ENCODE results near the gene KRTAP5-1. TPM values are rescaled to one million over a fixed set of nuclear protein-coding genes. Genes with fewer than 3 reads are reported as not detected.

KRTAP5-1 gene
- total RNA-seq, 1 experiment from 2014 or later, result not detected

GRCh38 chr11:1573077-1573902 is 11.8 kb downstream of the KRTAP5-1 start:
- BruUV-seq (replicated peaks), result TSS peak; percentile 33

GRCh38 chr11:1572197-1573076 is 12.6 kb downstream of the KRTAP5-1 start, which contains the start of gene DUSP8:
DUSP8 (minus strand) TSS chr11:1572271; CDS start chr11:1565826, 6,445 bp downstream.
- H3F3A ChIP-seq (ENCODE audit: low read length, unreplicated experiment), result no peaks in the 10 kb centered on the region
- ATAC-seq, result peak; percentile 23
- CTCF ChIA-PET, result interaction anchor here (0.7 to 2.7 kb wide), 3 partner anchors 23 to 26 kb away, joined by 4 to 58 read pairs (median 5); no protein-coding TSS in a partner anchor
- TF ChIP-seq EZH2phosphoT487 (IDR thresholded peaks at IDR 0.05; ENCODE audit: borderline replicate concordance, low read length) (no peak), EZH2 (IDR thresholded peaks at IDR 0.05; ENCODE audit: low read length, unreplicated experiment) (no peak)
- TF ChIP-seq, protein P1, sequence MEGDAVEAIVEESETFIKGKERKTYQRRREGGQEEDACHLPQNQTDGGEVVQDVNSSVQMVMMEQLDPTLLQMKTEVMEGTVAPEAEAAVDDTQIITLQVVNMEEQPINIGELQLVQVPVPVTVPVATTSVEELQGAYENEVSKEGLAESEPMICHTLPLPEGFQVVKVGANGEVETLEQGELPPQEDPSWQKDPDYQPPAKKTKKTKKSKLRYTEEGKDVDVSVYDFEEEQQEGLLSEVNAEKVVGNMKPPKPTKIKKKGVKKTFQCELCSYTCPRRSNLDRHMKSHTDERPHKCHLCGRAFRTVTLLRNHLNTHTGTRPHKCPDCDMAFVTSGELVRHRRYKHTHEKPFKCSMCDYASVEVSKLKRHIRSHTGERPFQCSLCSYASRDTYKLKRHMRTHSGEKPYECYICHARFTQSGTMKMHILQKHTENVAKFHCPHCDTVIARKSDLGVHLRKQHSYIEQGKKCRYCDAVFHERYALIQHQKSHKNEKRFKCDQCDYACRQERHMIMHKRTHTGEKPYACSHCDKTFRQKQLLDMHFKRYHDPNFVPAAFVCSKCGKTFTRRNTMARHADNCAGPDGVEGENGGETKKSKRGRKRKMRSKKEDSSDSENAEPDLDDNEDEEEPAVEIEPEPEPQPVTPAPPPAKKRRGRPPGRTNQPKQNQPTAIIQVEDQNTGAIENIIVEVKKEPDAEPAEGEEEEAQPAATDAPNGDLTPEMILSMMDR (conservative IDR thresholded peaks at IDR 0.05; ENCODE audit: low read depth, low read length), result no peak
- peak within 1 kb of the TSS; percentile 94 for H3K4me2 ChIP-seq (ENCODE audit: low read length)
- H2AFZ ChIP-seq (ENCODE audit: low read length), result peak within 1 kb of the TSS; percentile 30; the same call in 1 of the 2 replicates
- POLR2A ChIA-PET (ENCODE audit: unreplicated experiment), result no interaction called here
- peak within 1 kb of the TSS; percentile 67 for H3K4me3 ChIP-seq (ENCODE audit: low read length)
- H4K20me1 ChIP-seq (ENCODE audit: low read length), result no peaks in the 10 kb centered on the region
- peak; percentile 70 for DNase-seq
- H3K4me1 ChIP-seq (ENCODE audit: insufficient read depth, low read length), result peaks cover 8% of the 10 kb centered on the region
- no peaks in the 10 kb centered on the region for H3K79me2 ChIP-seq (ENCODE audit: low read length)
- no peak within 1 kb of the TSS for H3K27ac ChIP-seq (ENCODE audit: low read length)
- no peaks in the 10 kb centered on the region for H3K9me3 ChIP-seq (ENCODE audit: low read length)
- H3K9me2 ChIP-seq (replicated peaks; ENCODE audit: low read length), result no peaks in the 10 kb centered on the region
- BruUV-seq (replicated peaks), result no TSS peak
- peaks cover 16% of the 10 kb centered on the region for H3K27me3 ChIP-seq (ENCODE audit: low read length)
- H3K9ac ChIP-seq (ENCODE audit: low read length), result 0 out of 2 replicates have a peak within 1 kb of the TSS, but pooled peaks have one; percentile 10
- intact Hi-C loops (cut with micrococcal nuclease), result no loop called here
- no peaks in the 10 kb centered on the region for H3K36me3 ChIP-seq (ENCODE audit: low read depth, low read length)

More at GRCh38 chr11:1573077-1573902, 11.8 kb downstream of the KRTAP5-1 start:
- H3K27me3 ChIP-seq (ENCODE audit: low read length), result peaks cover 16% of the 10 kb centered on the region
- peak overlapping the region; percentile 94 for H3K4me2 ChIP-seq (ENCODE audit: low read length)
- TF ChIP-seq, protein P1 (conservative IDR thresholded peaks at IDR 0.05; ENCODE audit: low read depth, low read length), result no peak
- no peak for TF ChIP-seq EZH2 (IDR thresholded peaks at IDR 0.05; ENCODE audit: low read length, unreplicated experiment)
- TF ChIP-seq EZH2phosphoT487 (IDR thresholded peaks at IDR 0.05; ENCODE audit: borderline replicate concordance, low read length), result no peak
- H3K9me3 ChIP-seq (ENCODE audit: low read length), result no peaks in the 10 kb centered on the region
- ChIA-PET CTCF (interaction anchor here (0.7 to 2.7 kb wide), 5 partner anchors 15 to 27 kb away, joined by 4 to 58 read pairs (median 5); no protein-coding TSS in a partner anchor), POLR2A (ENCODE audit: unreplicated experiment) (interaction anchor here (0.6 kb wide), 1 partner anchor 9 kb away, joined by 25 read pairs; no protein-coding TSS in a partner anchor)
- H3K4me1 ChIP-seq (ENCODE audit: insufficient read depth, low read length), result peaks cover 8% of the 10 kb centered on the region
- no peaks in the 10 kb centered on the region for H3K9me2 ChIP-seq (replicated peaks; ENCODE audit: low read length)
- no peak overlapping the region for H3K9ac ChIP-seq (ENCODE audit: low read length)
- intact Hi-C loops (cut with micrococcal nuclease), result no loop called here
- H2AFZ ChIP-seq (ENCODE audit: low read length), result peak overlapping the region; percentile 80
- H3F3A ChIP-seq (ENCODE audit: low read length, unreplicated experiment), result no peaks in the 10 kb centered on the region
- H4K20me1 ChIP-seq (ENCODE audit: low read length), result no peaks in the 10 kb centered on the region
- DNase-seq (no peak), ATAC-seq (peak; percentile 40)
- no peak overlapping the region for H3K27ac ChIP-seq (ENCODE audit: low read length)
- no peaks in the 10 kb centered on the region for H3K36me3 ChIP-seq (ENCODE audit: low read depth, low read length)
- H3K4me3 ChIP-seq (ENCODE audit: low read length), result peak overlapping the region; percentile 67
- H3K79me2 ChIP-seq (ENCODE audit: low read length), result no peaks in the 10 kb centered on the region
